Effector memory CD8-positive, alpha-beta T cell (primary cell): ENCODE data around the gene BBLN.
"Not testable (repeated sequence)": the region's sequence is repeated elsewhere in the genome, so short reads cannot be mapped to it uniquely, and the experiment has no call there.

Experiments
- ATAC-seq: fragments of 150-1000 bp; cut with Tn5 transposase; replicated peaks from 2 replicates; pipeline ENCODE4 v1.10.0; 2021; ENCODE audit warnings: mild to moderate bottlenecking, moderate library complexity
- DNase-seq, 3 experiments: peaks; one replicate each; pipeline ENCODE4 v3.0.0; 2021
- H3K27ac Mint-ChIP-seq, 2 donors: one replicate each; pipeline ENCODE4 v1.8.0; 2022; ENCODE audit warnings: mild to moderate bottlenecking in 2 of 2, mixed read lengths in 2 of 2, moderate library complexity in 2 of 2
- H3K27me3 Mint-ChIP-seq, 2 donors: one replicate each; pipeline ENCODE4 v1.8.0; 2022; ENCODE audit warnings: mixed read lengths in 2 of 2
- H3K36me3 Mint-ChIP-seq: one replicate; pipeline ENCODE4 v1.8.0; 2022; ENCODE audit warnings: mild to moderate bottlenecking, moderate library complexity, mixed read lengths; ENCODE audit not compliant: insufficient read depth
- H3K4me1 Mint-ChIP-seq, 2 donors: one replicate each; pipeline ENCODE4 v1.8.0; 2022; ENCODE audit warnings: low read depth in 2 of 2, mixed read lengths in 2 of 2
- H3K4me3 Mint-ChIP-seq, 2 donors: one replicate each; pipeline ENCODE4 v1.8.0; 2022; ENCODE audit warnings: mild to moderate bottlenecking in 2 of 2, mixed read lengths in 2 of 2, moderate library complexity in 2 of 2
- H3K9me3 Mint-ChIP-seq, 2 donors: one replicate each; pipeline ENCODE4 v1.8.0; 2022; ENCODE audit warnings: mixed read lengths in 2 of 2
- total RNA-seq, 9 experiments: gene quantifications; one replicate each; lab custom pipeline; 2026; lab: John Stamatoyannopoulos, UW

Gene BBLN
- total RNA-seq, result 15.5 to 54.7 (median 34.2) reads per million in 9 experiments

DNA sequence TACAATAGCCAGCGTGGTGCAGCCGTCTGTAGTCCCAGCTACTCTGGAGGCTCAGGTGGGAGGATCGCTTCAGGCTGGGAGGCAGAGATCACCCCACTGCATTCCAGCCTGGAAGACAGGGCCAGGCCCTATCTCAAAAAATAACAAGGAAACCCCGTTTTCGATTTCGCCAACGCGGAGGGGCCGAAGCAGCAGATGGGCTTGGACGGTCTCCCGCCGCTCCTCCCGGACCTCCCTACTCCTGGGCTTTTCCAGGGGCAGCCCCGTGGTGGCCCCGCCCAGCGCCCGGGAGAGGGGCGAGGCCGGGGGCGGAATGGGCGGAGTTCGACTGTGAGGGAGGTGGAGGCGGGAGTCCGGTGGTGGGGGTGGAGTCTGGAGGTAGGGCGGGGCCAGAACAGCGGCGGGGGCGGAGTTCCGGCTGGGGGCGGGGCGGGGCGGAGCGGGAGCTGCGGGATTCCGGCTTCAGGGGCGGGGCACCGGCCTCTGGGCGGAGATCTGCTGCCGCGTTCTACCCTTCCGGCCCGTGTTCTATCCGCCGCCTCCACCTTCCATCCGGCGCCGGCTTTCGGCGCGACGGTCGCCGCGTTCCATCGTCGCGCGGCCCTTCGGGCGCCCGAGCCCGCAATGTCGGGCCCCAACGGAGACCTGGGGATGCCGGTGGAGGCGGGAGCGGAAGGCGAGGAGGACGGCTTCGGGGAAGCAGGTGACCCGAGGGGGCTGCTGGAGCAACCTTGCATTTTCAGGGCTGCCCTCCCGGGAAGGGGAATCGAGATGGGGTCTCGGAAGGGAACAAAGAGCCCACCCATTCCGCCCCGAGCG, at the start of gene BBLN:
Gene BBLN, plus strand, starts transcription at position 482 of the 819 bp plus-strand sequence. Its CDS starts 143 bp downstream, at position 625.
- Mint-ChIP-seq H3K36me3 (peaks cover 14% of the 10 kb centered on the region), H3K27me3 (no peaks in the 10 kb centered on the region), H3K9me3 (no peaks in the 10 kb centered on the region), H3K27ac (peak within 1 kb of the TSS; percentile 49 to 87), H3K4me1 (peaks cover 12 to 15% of the 10 kb centered on the region in 2 donors), H3K4me3 (peak within 1 kb of the TSS; percentile 80 to 85)
- DNase-seq, result peak; percentile 84 to 87 (median 87)
- ATAC-seq, result peak; percentile 85

DNA sequence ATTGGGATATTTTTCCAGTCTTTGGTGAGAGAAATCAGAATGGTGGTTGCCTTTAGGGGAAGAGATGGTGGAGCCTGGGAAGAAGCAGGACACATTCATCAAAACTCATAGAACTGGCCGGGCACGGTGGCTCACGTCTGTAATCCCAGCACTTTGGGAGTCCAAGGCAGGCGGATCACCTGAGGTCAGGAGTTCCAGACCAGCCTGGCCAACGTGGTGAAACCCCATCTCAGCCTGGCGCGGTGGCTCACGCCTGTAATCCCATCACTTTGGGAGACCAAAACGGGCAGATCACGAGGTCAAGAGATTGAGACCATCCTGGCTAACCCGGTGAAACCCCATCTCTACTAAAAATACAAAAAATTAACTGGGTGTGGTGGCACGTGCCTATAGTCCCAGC, 48.3 kb upstream of the BBLN start:
- not testable (repeated sequence) for ATAC-seq, DNase-seq, H3K9me3 Mint-ChIP-seq, H3K4me1 Mint-ChIP-seq, H3K27me3 Mint-ChIP-seq, H3K4me3 Mint-ChIP-seq, H3K27ac Mint-ChIP-seq
- peaks cover 13% of the 10 kb centered on the region for H3K36me3 Mint-ChIP-seq

DNA sequence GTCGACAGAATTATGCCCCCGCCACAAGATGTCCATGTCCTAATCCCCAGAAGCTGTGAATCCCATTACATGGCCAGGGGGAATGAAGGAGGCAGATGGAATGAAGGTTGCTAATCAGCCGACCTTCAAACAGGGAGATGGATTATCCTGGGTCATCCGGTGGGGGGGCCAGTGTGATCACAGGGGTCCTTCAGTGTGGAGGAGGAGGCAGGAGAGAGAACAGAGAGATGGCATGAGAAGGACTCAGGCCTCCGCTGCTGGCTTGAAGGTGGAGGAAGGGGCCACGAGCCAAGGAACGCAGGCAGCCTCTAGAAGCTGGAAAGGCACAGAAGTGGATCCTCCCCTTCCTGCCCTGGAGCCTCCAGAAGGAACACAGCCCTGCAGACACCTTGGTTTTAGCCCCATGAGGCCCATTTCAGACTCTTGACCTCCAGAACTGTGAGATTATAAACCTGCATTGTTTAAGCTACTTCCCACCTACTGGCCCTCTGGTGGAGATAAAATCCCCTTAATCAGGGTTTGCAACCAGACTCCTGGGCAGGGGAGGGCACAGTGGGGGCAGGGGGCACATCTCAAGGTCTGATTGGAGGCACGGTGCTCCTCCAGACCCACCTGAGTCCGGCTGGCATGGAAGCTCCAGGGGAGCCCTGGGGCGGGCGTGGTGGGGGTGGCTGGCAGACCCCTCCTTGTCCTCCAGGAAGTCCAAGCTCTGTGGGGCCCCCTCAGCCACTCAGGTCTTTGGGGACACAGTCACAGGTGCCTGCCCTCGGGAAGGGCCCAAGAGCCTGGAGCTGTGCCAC, 46.3 kb upstream of the BBLN start:
- peaks cover 7% of the 10 kb centered on the region for H3K36me3 Mint-ChIP-seq
- peaks cover 8 to 12% of the 10 kb centered on the region in 2 donors for H3K4me1 Mint-ChIP-seq
- H3K9me3 Mint-ChIP-seq, result no peaks in the 10 kb centered on the region
- no peak overlapping the region for H3K4me3 Mint-ChIP-seq
- ATAC-seq, result no peak
- H3K27ac Mint-ChIP-seq, result no peak overlapping the region
- no peak for DNase-seq
- H3K27me3 Mint-ChIP-seq, result no peaks in the 10 kb centered on the region

DNA sequence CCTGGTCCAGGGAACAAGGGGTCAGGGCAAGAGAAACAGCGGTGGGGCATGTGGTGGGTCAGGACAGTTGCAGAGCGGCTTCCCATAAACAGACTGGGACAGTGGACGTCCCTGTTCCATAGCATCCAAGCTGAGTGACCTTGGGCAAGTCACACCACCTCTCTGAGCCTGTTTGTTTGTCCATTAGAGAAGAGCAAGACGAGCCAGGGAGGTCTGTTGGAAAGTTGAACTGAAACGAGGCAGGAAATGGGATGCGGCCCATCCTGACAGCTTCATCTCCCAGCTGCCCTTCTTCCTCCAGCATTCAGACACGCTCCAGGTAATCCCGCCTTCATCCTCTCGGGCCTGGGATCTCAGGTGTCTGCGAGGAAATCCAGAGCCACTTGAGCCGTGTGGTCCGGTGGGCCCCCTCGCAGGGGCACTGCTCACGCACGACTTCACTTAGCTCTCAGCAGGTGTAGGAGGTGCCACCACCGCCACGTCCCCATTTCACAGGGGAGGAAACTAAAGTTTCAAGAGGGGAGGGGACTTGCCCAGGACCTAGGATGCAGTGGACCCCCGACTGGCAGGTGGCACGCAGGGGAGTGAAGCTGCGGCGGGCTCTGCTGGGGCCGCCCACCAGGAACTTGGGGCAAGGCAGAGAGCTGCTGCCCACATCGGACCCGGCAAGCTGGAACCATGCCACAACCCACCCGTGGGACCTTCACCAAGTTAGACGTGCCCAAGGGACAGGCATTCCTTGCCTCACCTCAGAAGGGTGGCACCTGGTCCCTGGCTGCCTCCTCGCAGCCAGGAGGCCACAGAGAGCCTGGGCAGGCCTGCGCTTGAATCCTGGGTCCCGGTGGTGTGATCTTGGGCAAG, 45.5 kb upstream of the BBLN start:
- DNase-seq, result no peak
- no peak overlapping the region for H3K4me3 Mint-ChIP-seq
- no peak for ATAC-seq
- H3K9me3 Mint-ChIP-seq, result no peaks in the 10 kb centered on the region
- no peak overlapping the region for H3K27ac Mint-ChIP-seq
- H3K27me3 Mint-ChIP-seq, result no peaks in the 10 kb centered on the region
- H3K36me3 Mint-ChIP-seq, result peaks cover 7% of the 10 kb centered on the region
- peaks cover 8 to 12% of the 10 kb centered on the region in 2 donors for H3K4me1 Mint-ChIP-seq

GRCh38 chr9:128115187-128116103, 44.6 kb upstream of the BBLN start:
- ATAC-seq (peak; percentile 41), DNase-seq (no peak)
- H3K36me3 Mint-ChIP-seq, result peaks cover 7% of the 10 kb centered on the region
- H3K9me3 Mint-ChIP-seq, result no peaks in the 10 kb centered on the region
- H3K4me3 Mint-ChIP-seq, result no peak overlapping the region
- H3K27ac Mint-ChIP-seq, result no peak overlapping the region
- H3K27me3 Mint-ChIP-seq, result no peaks in the 10 kb centered on the region
- peaks cover 8 to 12% of the 10 kb centered on the region in 2 donors for H3K4me1 Mint-ChIP-seq

- Mint-ChIP-seq H3K27me3 (no peaks in the 10 kb centered on the region), H3K4me3 (no peak overlapping the region)
Measured at GRCh38 chr9:128116104-128117083, 43.7 kb upstream of the BBLN start.

DNA sequence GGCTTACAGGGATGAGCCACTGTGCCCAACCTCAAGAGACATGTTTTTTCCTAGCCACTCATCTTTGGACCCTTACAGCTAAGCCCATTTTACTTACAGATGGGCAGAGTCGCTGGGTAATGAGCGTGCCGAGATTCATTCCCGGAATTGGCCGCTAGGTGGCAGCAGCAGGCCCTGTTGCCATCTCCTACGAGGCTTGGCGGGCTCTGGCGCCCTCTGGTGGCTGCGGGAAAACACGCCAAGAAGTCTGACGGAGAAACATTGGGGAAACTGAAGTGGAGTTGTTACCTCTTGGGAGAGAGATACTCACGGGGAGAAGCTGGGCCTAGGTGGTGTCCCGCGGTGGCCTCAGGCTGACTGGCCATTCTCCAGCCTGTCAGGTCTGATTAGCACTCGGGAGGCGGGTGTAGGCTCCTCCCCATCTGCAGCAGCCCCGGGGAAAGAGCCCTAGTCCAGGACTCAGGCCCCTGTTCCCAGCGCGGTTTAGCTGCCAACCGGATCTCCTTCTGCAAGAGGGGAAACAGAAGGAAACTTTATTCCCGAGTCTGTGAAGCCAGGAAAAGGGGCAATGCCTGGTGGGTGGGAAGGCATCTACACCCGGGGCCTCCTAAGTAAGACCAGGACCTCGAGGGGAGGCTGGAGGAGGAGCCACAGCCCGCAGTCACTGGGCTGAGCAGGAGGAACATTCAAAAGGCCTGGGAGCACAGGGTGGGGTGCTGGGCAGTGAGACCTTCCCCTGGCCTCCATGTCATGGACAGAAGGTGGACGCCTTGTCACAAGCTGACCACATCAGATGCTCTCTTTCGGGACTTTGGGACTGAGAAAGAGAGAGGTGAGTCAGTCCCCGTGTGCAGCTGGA, 42.2 kb upstream of the BBLN start:
- peaks cover 8 to 12% of the 10 kb centered on the region in 2 donors for H3K4me1 Mint-ChIP-seq
- peak; percentile 94 for ATAC-seq
- no peaks in the 10 kb centered on the region for H3K9me3 Mint-ChIP-seq

More at GRCh38 chr9:128116104-128117083, 43.7 kb upstream of the BBLN start:
- no peaks in the 10 kb centered on the region for H3K9me3 Mint-ChIP-seq
- H3K4me1 Mint-ChIP-seq, result peaks cover 8 to 12% of the 10 kb centered on the region in 2 donors
- DNase-seq, result no peak
- H3K36me3 Mint-ChIP-seq, result peaks cover 10% of the 10 kb centered on the region
- H3K27ac Mint-ChIP-seq, result no peak overlapping the region
- ATAC-seq, result no peak

DNA sequence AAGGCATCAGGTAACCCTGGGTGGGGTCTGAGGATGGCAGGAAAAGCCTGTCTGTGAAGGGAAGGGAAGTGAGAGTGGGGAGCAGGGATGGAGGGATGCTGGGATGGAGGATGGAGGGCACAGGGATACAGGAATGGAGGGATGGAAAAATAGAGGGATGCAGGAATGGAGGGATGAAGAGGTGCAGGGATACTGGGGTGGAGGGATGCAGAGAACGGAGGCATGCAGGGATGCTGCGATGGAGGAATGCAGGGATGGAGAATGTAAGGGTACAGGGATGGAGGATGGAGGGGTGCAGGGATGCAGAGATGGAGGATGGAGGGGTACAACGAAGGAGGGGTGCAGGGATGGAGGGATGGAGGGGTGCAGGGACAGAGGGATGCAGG, 41.6 kb upstream of the BBLN start:
- DNase-seq (no peak), ATAC-seq (no peak)
- Mint-ChIP-seq H3K27me3 (no peaks in the 10 kb centered on the region), H3K27ac (peak overlapping the region in 1 of 2 donors; percentile 72), H3K4me3 (no peak overlapping the region), H3K36me3 (peaks cover 22% of the 10 kb centered on the region), H3K9me3 (no peaks in the 10 kb centered on the region), H3K4me1 (peaks cover 8 to 12% of the 10 kb centered on the region in 2 donors)

More for the DNA sequence above, 42.2 kb upstream of the BBLN start:
- peaks cover 20% of the 10 kb centered on the region for H3K36me3 Mint-ChIP-seq
- peak overlapping the region in 1 of 2 donors; percentile 27 for H3K4me3 Mint-ChIP-seq
- no peaks in the 10 kb centered on the region for H3K27me3 Mint-ChIP-seq
- peak; percentile 97 to 98 (median 97) for DNase-seq
- peak overlapping the region in 1 of 2 donors; percentile 72 for H3K27ac Mint-ChIP-seq

GRCh38 chr9:128118971-128119665, 40.9 kb upstream of the BBLN start:
- H3K4me3 Mint-ChIP-seq, result no peak overlapping the region
- peaks cover 8 to 12% of the 10 kb centered on the region in 2 donors for H3K4me1 Mint-ChIP-seq
- no peaks in the 10 kb centered on the region for H3K9me3 Mint-ChIP-seq
- ATAC-seq, result no peak
- H3K36me3 Mint-ChIP-seq, result peaks cover 25% of the 10 kb centered on the region
- DNase-seq, result no peak
- H3K27ac Mint-ChIP-seq, result no peak overlapping the region
- H3K27me3 Mint-ChIP-seq, result no peaks in the 10 kb centered on the region

DNA sequence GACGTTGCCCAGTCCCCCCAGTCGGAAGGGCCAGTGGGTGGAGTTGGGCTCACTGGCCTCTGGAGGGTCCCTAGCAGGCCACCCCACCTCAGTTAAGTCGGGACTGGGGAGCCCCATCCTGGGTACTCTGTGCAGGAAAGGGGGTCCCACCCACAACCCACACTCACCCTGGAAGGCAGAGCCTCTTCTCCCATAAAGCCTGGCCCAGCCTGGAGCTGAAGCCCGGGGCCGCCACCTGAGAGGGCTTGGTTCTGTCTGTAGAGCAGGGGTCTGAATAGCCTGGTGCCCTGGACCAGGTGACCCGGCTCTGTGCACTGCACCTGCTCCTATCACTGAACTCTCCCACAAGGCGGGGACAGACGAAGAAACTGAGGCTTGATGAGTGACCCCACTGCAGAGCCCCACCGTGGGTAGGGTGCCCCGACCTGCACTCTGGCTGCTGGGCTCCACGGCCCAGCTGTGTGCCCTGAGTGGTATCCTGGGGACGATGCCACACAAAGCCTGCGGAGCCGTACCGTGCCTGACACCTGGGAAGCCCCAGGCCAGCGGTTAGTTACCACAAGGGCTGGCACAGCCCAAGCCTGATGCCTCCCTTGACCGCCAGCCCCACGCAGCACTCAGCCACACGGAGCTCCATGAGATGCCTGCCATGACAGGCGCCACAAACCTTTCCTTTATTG, 39.9 kb upstream of the BBLN start:
- Mint-ChIP-seq H3K4me1 (peaks cover 12 to 15% of the 10 kb centered on the region in 2 donors), H3K4me3 (no peak overlapping the region), H3K36me3 (peaks cover 25% of the 10 kb centered on the region), H3K9me3 (no peaks in the 10 kb centered on the region), H3K27ac (no peak overlapping the region), H3K27me3 (no peaks in the 10 kb centered on the region)
- ATAC-seq, result no peak
- DNase-seq, result no peak
